ENCODE data around the gene SLC39A3. TPM values are rescaled to one million over a fixed set of nuclear protein-coding genes. Genes with fewer than 3 reads are reported as not detected.

Gene SLC39A3
- total RNA-seq, 1 donor from 2014 or later = 59.6 TPM

DNA sequence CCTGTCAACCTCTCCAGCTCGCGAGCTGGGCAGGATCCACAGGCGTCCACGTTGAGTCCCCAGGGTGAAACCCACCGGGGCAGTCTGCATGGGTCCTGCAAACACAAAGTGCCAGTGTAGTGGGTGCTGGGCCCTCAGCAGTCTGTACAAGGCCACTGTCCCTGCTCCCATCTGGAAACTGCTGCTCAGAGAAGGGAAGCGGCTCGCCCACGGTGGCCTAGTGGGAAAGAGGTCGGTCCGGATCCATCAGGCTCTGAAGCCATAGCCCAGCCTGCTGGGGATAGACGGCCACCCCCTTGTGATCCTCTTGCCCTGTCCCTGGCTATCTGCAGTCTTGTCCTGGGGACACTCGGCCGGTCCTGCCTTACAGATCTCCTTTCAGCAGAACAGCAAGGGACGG lies 16.1 kb downstream of the SLC39A3 start:
- no peak overlapping the region for H3K4me3 ChIP-seq (ENCODE audit: low read depth, low read length)
- TF ChIP-seq, protein P1, sequence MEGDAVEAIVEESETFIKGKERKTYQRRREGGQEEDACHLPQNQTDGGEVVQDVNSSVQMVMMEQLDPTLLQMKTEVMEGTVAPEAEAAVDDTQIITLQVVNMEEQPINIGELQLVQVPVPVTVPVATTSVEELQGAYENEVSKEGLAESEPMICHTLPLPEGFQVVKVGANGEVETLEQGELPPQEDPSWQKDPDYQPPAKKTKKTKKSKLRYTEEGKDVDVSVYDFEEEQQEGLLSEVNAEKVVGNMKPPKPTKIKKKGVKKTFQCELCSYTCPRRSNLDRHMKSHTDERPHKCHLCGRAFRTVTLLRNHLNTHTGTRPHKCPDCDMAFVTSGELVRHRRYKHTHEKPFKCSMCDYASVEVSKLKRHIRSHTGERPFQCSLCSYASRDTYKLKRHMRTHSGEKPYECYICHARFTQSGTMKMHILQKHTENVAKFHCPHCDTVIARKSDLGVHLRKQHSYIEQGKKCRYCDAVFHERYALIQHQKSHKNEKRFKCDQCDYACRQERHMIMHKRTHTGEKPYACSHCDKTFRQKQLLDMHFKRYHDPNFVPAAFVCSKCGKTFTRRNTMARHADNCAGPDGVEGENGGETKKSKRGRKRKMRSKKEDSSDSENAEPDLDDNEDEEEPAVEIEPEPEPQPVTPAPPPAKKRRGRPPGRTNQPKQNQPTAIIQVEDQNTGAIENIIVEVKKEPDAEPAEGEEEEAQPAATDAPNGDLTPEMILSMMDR (IDR thresholded peaks at IDR 0.05; ENCODE audit: insufficient read depth, low read length, poor library complexity, severe bottlenecking) = no peak
- H3K27me3 ChIP-seq (ENCODE audit: control insufficient read depth, insufficient read depth, low read length) = peaks cover 47% of the 10 kb centered on the region
- no peak for DNase-seq (ENCODE audit: low read depth)
- H3K36me3 ChIP-seq (ENCODE audit: control insufficient read depth, insufficient read depth, low read length) = no peaks in the 10 kb centered on the region

DNA sequence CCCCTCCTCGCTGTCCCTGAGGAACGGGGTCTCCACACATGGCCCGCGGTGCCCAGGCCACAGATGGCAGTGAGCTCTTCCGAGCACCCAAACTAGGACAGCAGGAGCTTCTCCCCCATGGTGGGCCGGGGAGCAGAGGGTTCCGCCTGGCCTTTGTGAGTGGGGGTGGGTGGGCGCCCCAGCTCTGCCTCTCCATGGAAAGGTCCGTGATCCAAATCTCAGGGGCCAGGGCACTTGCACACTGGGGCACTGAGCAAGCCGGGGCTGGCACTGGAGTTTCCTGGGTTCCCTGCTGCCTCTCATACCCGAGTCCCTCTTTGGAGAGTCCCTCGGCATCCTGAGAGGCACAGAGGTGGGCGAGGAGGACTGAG lies 16.5 kb downstream of the SLC39A3 start:
- H3K4me3 ChIP-seq (ENCODE audit: low read depth, low read length) = no peak overlapping the region
- TF ChIP-seq, protein P1 (IDR thresholded peaks at IDR 0.05; ENCODE audit: insufficient read depth, low read length, poor library complexity, severe bottlenecking) = no peak
- H3K36me3 ChIP-seq (ENCODE audit: control insufficient read depth, insufficient read depth, low read length) = no peaks in the 10 kb centered on the region
- no peak for DNase-seq (ENCODE audit: low read depth)
- peaks cover 47% of the 10 kb centered on the region for H3K27me3 ChIP-seq (ENCODE audit: control insufficient read depth, insufficient read depth, low read length)

DNA sequence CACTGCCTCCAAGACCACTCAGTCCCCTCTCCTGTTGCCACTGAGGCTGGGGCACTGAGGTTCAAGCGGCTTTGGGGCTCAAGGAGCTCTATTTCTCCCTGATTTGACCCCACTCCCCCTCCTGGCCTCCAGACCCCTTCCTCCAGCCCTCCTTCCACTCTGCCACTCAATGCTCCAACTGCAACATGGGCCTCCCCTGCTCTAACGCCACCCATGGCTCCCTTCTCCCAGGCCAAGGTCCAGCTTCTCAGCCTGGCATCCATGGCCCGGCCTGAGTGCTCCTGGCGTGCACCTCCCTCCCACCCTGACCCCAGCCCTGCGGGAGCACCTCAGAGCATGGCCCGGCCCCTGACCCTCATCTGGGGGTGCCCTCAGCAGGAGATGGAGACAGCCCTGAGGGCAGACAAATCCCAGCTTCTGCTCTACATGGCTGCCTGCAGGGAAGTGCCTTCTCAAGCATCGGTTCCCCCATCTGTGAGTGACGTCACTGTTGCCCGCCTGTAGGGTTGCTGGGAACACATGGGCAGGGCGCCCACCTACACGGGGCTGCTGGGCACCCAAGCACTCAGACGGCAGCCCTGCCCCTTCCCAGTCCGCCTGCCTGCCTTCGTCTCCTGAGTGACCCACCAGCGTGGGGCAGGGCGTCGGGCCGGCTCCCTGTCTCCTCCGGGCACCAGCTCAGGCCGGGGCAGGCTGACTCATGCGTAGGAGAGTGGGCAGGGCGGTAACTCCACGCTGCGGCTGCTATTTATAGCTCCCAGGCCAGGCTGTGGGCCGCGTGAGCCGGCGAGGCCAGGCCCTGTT lies 17.1 kb downstream of the SLC39A3 start:
- TF ChIP-seq, protein P1 (IDR thresholded peaks at IDR 0.05; ENCODE audit: insufficient read depth, low read length, poor library complexity, severe bottlenecking) = no peak
- Histone ChIP-seq H3K27me3 (ENCODE audit: control insufficient read depth, insufficient read depth, low read length) (peaks cover 46% of the 10 kb centered on the region), H3K4me3 (ENCODE audit: low read depth, low read length) (no peak overlapping the region), H3K36me3 (ENCODE audit: control insufficient read depth, insufficient read depth, low read length) (no peaks in the 10 kb centered on the region)
- DNase-seq (ENCODE audit: low read depth) = peak; percentile 45

DNA sequence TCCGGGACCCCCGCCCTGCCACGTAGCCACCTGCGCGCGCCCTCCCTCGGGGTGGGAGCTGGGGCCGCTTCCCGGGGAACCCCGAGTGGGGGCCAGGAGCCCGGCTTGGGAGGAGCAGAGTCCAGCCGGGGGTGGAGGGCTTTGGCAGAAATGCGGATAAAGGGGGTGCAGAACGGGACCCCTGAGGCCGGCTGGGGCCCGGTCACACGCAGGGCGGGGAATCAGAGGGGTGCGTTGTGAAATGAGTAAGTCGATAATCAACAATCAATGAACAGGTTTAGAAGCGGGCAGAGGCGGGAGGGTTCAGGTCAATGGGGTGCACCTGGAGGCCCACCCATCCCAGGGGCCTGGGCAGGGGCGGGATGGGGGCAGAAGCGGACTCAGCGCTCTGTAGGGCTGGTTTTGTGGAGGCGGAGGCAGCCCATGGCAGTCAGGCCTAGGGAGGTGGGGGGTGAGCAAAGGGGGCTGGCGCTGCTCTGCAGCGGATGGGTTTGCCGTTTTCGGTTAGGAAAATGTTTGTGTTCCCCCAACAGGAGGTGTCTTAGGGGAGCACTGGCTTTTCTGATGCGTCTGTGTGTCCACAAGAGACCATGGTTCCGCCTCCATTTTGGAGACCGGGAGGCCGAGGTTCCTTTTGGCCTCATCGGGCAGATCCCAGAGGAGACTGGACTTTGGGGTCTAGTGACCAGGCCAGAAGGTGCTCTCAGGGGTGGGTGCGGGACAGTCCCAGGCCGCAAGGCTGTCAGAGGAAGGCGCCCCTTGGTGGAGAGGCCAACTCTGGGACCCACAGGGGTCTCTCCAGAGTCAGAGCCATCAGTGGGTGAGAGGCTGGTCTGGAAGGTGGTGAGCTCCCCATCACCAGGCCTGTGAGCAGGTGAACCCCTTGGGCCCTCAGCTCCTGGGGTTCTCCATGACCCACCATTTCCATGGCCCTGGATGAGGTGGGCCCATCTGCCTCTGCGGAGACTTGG lies 18.0 kb downstream of the SLC39A3 start:
- TF ChIP-seq, protein P1 (IDR thresholded peaks at IDR 0.05; ENCODE audit: insufficient read depth, low read length, poor library complexity, severe bottlenecking) = no peak
- no peaks in the 10 kb centered on the region for H3K36me3 ChIP-seq (ENCODE audit: control insufficient read depth, insufficient read depth, low read length)
- no peak for DNase-seq (ENCODE audit: low read depth)
- H3K27me3 ChIP-seq (ENCODE audit: control insufficient read depth, insufficient read depth, low read length) = peaks cover 37% of the 10 kb centered on the region
- peak overlapping the region; percentile 14 for H3K4me3 ChIP-seq (ENCODE audit: low read depth, low read length)

DNA sequence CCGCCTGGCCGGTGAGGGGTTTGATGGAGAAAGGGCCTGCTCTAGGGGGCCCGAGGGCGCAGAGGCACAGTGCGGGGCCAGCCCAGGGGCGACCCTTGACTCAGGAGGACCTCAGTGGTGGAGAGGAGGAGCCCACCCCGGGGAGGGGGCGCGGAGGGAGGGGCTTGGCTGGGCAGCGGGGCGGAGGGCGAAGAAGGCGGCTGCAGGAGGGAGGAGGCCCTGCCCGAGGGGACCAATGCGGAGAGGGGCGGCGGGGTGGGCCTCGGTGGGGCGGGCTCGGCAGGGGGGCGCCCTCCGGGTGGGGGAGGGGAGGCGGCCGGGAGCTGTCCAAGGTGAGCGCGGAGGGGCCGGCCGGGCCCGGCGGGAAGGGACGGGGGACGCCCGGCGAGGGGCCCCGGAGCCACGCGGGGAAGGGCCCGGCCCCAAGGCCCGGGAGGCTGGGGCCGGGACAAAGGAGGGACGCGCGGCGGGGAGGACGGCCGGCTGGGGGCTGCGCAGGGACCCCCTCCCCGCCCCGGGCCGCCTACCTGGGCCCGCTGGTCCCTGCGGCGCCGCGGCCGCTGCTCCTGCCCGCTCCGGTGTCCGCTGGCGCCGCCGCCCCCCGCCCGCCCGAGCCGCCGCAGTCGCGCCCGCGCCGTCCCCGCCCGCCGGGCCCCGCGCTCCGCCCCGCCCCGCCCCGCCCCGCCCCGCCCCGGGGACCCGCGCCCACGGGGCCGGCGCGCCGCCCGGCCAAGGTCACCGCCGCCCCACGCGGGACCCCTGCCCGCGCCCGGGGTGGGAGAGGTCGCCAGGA lies 18.8 kb downstream of the SLC39A3 start, which contains the start of gene DIRAS1:
TSS of gene DIRAS1 (minus strand) at position 596 of the 793 bp plus-strand sequence. CDS start 3,566 bp downstream, outside the sequence.
- DNase-seq (ENCODE audit: low read depth) = no peak
- Histone ChIP-seq H3K4me3 (ENCODE audit: low read depth, low read length) (peak within 1 kb of the TSS; percentile 31), H3K27me3 (ENCODE audit: control insufficient read depth, insufficient read depth, low read length) (peaks cover 28% of the 10 kb centered on the region), H3K36me3 (ENCODE audit: control insufficient read depth, insufficient read depth, low read length) (no peaks in the 10 kb centered on the region)
- TF ChIP-seq, protein P1 (IDR thresholded peaks at IDR 0.05; ENCODE audit: insufficient read depth, low read length, poor library complexity, severe bottlenecking) = no peak

Measured in kidney epithelial cell (primary cell).